A549 (cell line): ENCODE data around the gene MCM7. TPM values are rescaled to one million over a fixed set of nuclear protein-coding genes. Genes with fewer than 3 reads are reported as not detected.
A peak's percentile ranks its signal among the peaks of the same experiment; 100 is the strongest.

Experiments used
- ATAC-seq, 2 experiments: fragments of 200-7000 bp in 1 of 2; fragments of >200 bp in 1 of 2; cut with Nextera tagmentation in 1 of 2; cut with Tn5 transposase in 1 of 2; 3 replicates each; pipeline versions ENCODE4 v1.8.0 to v1.9.1; 2018 to 2020; ENCODE audit warnings: mild to moderate bottlenecking in 1 of 2, moderate library complexity in 1 of 2
- CTCF ChIA-PET: fragments of 300-600 bp; sonication (Branson Sonifier 250); formaldehyde crosslinking; extraction: SDS; loops from one replicate; lab custom pipeline; 2021; ENCODE audit warnings: antibody characterized with exemption, inconsistent platforms; lab: Yijun Ruan, JAX
- POLR2A ChIA-PET: fragments of 350-600 bp; formaldehyde crosslinking; extraction: SDS; loops from one replicate; lab custom pipeline; 2021; ENCODE audit warnings: antibody characterized with exemption, inconsistent platforms; lab: Yijun Ruan, JAX
- DNase-seq, 2 experiments: peaks; one replicate each; pipeline versions ENCODE4 v3.0.0 to v3.0.0-alpha.2; 2011 to 2016; ENCODE audit warnings: low read depth in 1 of 2, low spot score in 1 of 2
- FAIRE-seq: peaks from 2 replicates; lab custom pipeline; 2011; peaks lifted over from hg19 to GRCh38; lab: Jason Lieb, UNC
- H3K27ac ChIP-seq, 2 experiments: fragments of >200 bp; sonication (Bioruptor Twin); formaldehyde crosslinking; 3 replicates each; pipeline ENCODE4 v1.5.1; 2016 to 2017
- H3K4me1 ChIP-seq: fragments of >200 bp; sonication (Bioruptor Twin); formaldehyde crosslinking; 3 replicates; pipeline ENCODE4 v1.6.1; 2016
- H3K4me2 ChIP-seq: fragments of >200 bp; sonication (Bioruptor Twin); formaldehyde crosslinking; 3 replicates; pipeline ENCODE4 v1.6.1; 2016
- H3K4me3 ChIP-seq: fragments of >200 bp; sonication (Bioruptor Twin); formaldehyde crosslinking; 3 replicates; pipeline ENCODE4 v1.5.1; 2016
- H3K9me3 ChIP-seq: fragments of >200 bp; sonication (Bioruptor Twin); formaldehyde crosslinking; 3 replicates; pipeline ENCODE4 v1.6.1; 2016
- FOSB ChIP-seq: fragments of 250-450 bp; sonication (Bioruptor Pico); IDR thresholded peaks from 2 replicates; pipeline ENCODE4 v1.5.0; 2020; ENCODE audit warnings: mild to moderate bottlenecking, moderate library complexity
- FOXS1 ChIP-seq: fragments of 250-450 bp; sonication (Bioruptor Pico); IDR thresholded peaks from 2 replicates; pipeline ENCODE4 v1.5.0; 2020; ENCODE audit warnings: mild to moderate bottlenecking, moderate library complexity
- GATA3 ChIP-seq: IDR thresholded peaks from 2 replicates; pipeline ENCODE4 v1.6.1; 2012; ENCODE audit warnings: borderline replicate concordance
- JUN ChIP-seq, 2 experiments: fragments of >200 bp; sonication (Bioruptor Twin); formaldehyde crosslinking; IDR thresholded peaks; 2 replicates in 1 of 2; 3 replicates in 1 of 2; pipeline ENCODE4 v1.6.1; 2016 to 2017
- NPAS2 ChIP-seq: fragments of 250-450 bp; sonication (Bioruptor Pico); IDR thresholded peaks from 2 replicates; pipeline ENCODE4 v1.8.0; 2022; ENCODE audit warnings: mild to moderate bottlenecking, moderate library complexity, borderline replicate concordance
- RAD21 ChIP-seq, 2 experiments: fragments of >200 bp in 1 of 2; sonication (Bioruptor Twin) in 1 of 2; formaldehyde crosslinking in 1 of 2; IDR thresholded peaks in 1 of 2; conservative IDR thresholded peaks in 1 of 2; 2 replicates in 1 of 2; 3 replicates in 1 of 2; pipeline ENCODE4 v1.6.1; 2012 to 2018; ENCODE audit warnings: inconsistent platforms in 1 of 2
- RARB ChIP-seq: fragments of 250-450 bp; sonication (Bioruptor Pico); IDR thresholded peaks from 2 replicates; pipeline ENCODE4 v1.8.0; 2021; ENCODE audit warnings: mild to moderate bottlenecking, moderate library complexity
- RCOR1 ChIP-seq: fragments of 150-350 bp; IDR thresholded peaks from 2 replicates; pipeline ENCODE4 v1.6.1; 2014; ENCODE audit warnings: antibody characterized with exemption, low read length, low read depth
- SMC3 ChIP-seq: fragments of >200 bp; sonication (Bioruptor Twin); formaldehyde crosslinking; IDR thresholded peaks from 3 replicates; pipeline ENCODE4 v1.6.1; 2018; ENCODE audit warnings: inconsistent platforms
- WGBS: methylation state at CpG from one replicate; pipeline ENCODE4 v1.1.6; 2017; ENCODE audit errors: missing lambda C conversion rate; 5-methylcytosine and 5-hydroxymethylcytosine counted together
- polyA plus RNA-seq, 4 experiments: library from polyadenylated mRNA; depleted of rRNA in 3 of 4; stranded (reverse); fragments of >200 nt; fragmentation: RNase III in 1 of 4; extraction: RNeasy Plus Mini Kit Qiagen cat#74134 plus additional on column Dnase treatment in 1 of 4; gene quantifications; 2 replicates in 3 of 4; 3 replicates in 1 of 4; pipeline ENCODE4 v1.2.3, GENCODE V29; 2011 to 2017
- small RNA-seq, 6 experiments: library from RNA; depleted of rRNA; stranded (forward); fragments of <200 nt; gene quantifications; one replicate each; pipeline ENCODE3, GENCODE V24; 2012

The MCM7 gene
- polyA plus RNA-seq, 2 of the 4 experiments (the other 2 are of a cell fraction): 145 to 287 TPM

DNA sequence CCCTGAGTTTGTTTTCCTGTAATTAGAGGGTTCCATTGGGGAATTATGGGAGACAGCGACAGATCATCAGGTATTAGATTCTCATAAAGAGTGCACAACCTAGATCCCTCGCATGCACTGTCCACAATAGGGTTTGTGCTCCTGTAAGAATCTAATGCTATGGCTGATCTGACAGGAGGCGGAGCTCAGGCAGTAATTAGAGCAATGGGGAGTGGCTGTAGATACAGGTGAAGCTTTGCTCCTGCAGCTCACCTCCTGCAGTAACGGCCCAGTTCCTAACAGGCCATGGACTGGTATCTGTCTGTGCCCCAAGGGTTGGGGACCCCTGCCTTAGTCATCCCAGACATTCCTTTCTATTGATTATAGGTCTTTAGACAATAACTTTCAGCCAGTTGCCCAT lies 52.5 kb downstream of the MCM7 start:
- DNase-seq (no peak), FAIRE-seq (no peak), ATAC-seq (no peak)
- ChIA-PET POLR2A (interaction anchor here (1.0 to 1.9 kb wide), 3 partner anchors 18 to 34 kb away, joined by 3 to 9 read pairs (median 3); partner anchors contain the start of gene ZKSCAN1), CTCF (interaction anchor here (0.6 to 1.8 kb wide), 2 partner anchors 19 to 69 kb away, joined by 3 to 6 read pairs; no protein-coding TSS in a partner anchor)
- Histone ChIP-seq H3K4me1 (peaks cover 7% of the 10 kb centered on the region; the same call in 2 of the 3 replicates), H3K9me3 (no peaks in the 10 kb centered on the region), H3K4me2 (peak overlapping the region; percentile 77; the same call in 1 of the 3 replicates), H3K4me3 (no peak overlapping the region), H3K27ac (no peak overlapping the region)
- TF ChIP-seq JUN (IDR thresholded peaks at IDR 0.05): no peak
- no peak for TF ChIP-seq FOXS1 (CRISPR knock-in tag)
- TF ChIP-seq RARB (CRISPR knock-in tag): no peak
- TF ChIP-seq GATA3: no peak
- TF ChIP-seq SMC3: no peak
- no peak for TF ChIP-seq NPAS2
- 82% methylated on average over 4 of the region's 4 CpGs for WGBS

DNA sequence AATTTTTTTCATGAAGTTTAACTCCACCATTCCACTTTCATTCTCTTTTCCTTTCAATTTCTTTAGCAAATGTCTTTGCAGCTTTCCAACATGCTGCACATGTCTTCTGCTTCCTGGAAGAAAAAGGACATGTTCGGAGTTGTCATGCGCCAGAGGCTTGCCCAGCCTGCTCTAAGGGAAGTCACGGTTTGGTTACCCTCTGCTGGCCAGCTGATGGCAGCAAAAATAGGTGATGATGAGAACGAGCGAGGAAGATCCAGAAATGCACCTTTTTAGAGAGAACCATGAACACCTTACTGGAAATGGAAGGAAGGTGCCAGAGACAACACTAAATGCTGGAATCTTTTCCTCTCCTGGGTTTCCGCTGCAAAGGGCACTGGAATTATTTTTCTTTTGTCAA lies 56.5 kb downstream of the MCM7 start:
- Histone ChIP-seq H3K4me2 (no peak overlapping the region), H3K4me1 (peaks cover 3% of the 10 kb centered on the region; the same call in 1 of the 3 replicates), H3K9me3 (no peaks in the 10 kb centered on the region), H3K27ac (no peak overlapping the region), H3K4me3 (no peak overlapping the region)
- CTCF ChIA-PET: interaction anchor here (1.0 to 1.9 kb wide), 5 partner anchors 13 to 86 kb away, joined by 3 to 6 read pairs (median 4); no protein-coding TSS in a partner anchor
- WGBS: 71% methylated on average over 6 of the region's 6 CpGs
- TF ChIP-seq SMC3 (no peak), RCOR1 (no peak), FOSB (CRISPR knock-in tag) (no peak), RAD21 (conservative IDR thresholded peaks at IDR 0.05 in 1 of 2, IDR thresholded peaks at IDR 0.05 in 1 of 2) (0 out of 5 replicates have a peak, but pooled peaks of 1 of the 2 experiments have one; percentile 11)
- POLR2A ChIA-PET: interaction anchor here (0.6 kb wide), 1 partner anchor 29 kb away, joined by 3 read pairs; no protein-coding TSS in a partner anchor
- FAIRE-seq (no peak), ATAC-seq (0 out of 6 replicates have a peak, but pooled peaks of 1 of the 2 experiments have one; percentile 12), DNase-seq (peak in 1 of 2 experiments; percentile 32)

Small RNA genes lying within 50 kb of the gene (small RNA-seq; reads per million reads assigned to genes)
- gene MIR106B (337 to 86,167 (median 23,897) reads per million in 6 experiments), gene MIR25 (102 to 12,205 (median 6,822) reads per million in 6 experiments), gene MIR93 (1,888 to 110,326 (median 81,840) reads per million in 6 experiments)

Other genes with a start within 250 kb of the MCM7 start
- 0.09 and 0.15 TPM in 2 replicates for gene OR2AE1, start 224.4 kb downstream of the MCM7 start, polyA plus RNA-seq (2011; rRNA removed)
- gene OR2AE1, start 224.4 kb downstream of the MCM7 start, polyA plus RNA-seq (2017; fragmentation: RNase III; extraction: RNeasy Plus Mini Kit Qiagen cat#74134 plus additional on column Dnase treatment): not detected in 3 replicates
- gene TRIM4, start 181.9 kb downstream of the MCM7 start, polyA plus RNA-seq (2011; rRNA removed): 33.8 and 34.3 TPM in 2 replicates
- 25.6 to 26.5 TPM (median 25.9 TPM) in 3 replicates for gene TRIM4, start 181.9 kb downstream of the MCM7 start, polyA plus RNA-seq (2017; fragmentation: RNase III; extraction: RNeasy Plus Mini Kit Qiagen cat#74134 plus additional on column Dnase treatment)
- 0.30 and 0.36 TPM in 2 replicates for gene GJC3, start 171.8 kb downstream of the MCM7 start, polyA plus RNA-seq (2011; rRNA removed)
- gene GJC3, start 171.8 kb downstream of the MCM7 start, polyA plus RNA-seq (2017; fragmentation: RNase III; extraction: RNeasy Plus Mini Kit Qiagen cat#74134 plus additional on column Dnase treatment): 0.10 to 0.20 TPM in 2 of 3 replicates, not detected in the other
- 0.13 and 0.48 TPM in 2 replicates for gene AZGP1, start 125.4 kb downstream of the MCM7 start, polyA plus RNA-seq (2011; rRNA removed)
- gene AZGP1, start 125.4 kb downstream of the MCM7 start, polyA plus RNA-seq (2017; fragmentation: RNase III; extraction: RNeasy Plus Mini Kit Qiagen cat#74134 plus additional on column Dnase treatment): 0.07 TPM in 1 of 3 replicates, not detected in the others
- gene ZKSCAN1, start 85.8 kb downstream of the MCM7 start, polyA plus RNA-seq (2011; rRNA removed): 23.9 and 25.7 TPM in 2 replicates
- 11.4 to 11.9 TPM (median 11.4 TPM) in 3 replicates for gene ZKSCAN1, start 85.8 kb downstream of the MCM7 start, polyA plus RNA-seq (2017; fragmentation: RNase III; extraction: RNeasy Plus Mini Kit Qiagen cat#74134 plus additional on column Dnase treatment)
- 17.9 and 18.3 TPM in 2 replicates for gene ZSCAN21, start 51.6 kb downstream of the MCM7 start, polyA plus RNA-seq (2011; rRNA removed)
- gene ZSCAN21, start 51.6 kb downstream of the MCM7 start, polyA plus RNA-seq (2017; fragmentation: RNase III; extraction: RNeasy Plus Mini Kit Qiagen cat#74134 plus additional on column Dnase treatment): 8.3 to 9.2 TPM (median 9.1 TPM) in 3 replicates
- gene ZNF3, start 19.7 kb downstream of the MCM7 start, polyA plus RNA-seq (2011; rRNA removed): 29.0 and 30.2 TPM in 2 replicates
- 19.9 to 23.7 TPM (median 22.5 TPM) in 3 replicates for gene ZNF3, start 19.7 kb downstream of the MCM7 start, polyA plus RNA-seq (2017; fragmentation: RNase III; extraction: RNeasy Plus Mini Kit Qiagen cat#74134 plus additional on column Dnase treatment)
- 190 and 192 TPM in 2 replicates for gene COPS6, start 12.4 kb downstream of the MCM7 start, polyA plus RNA-seq (2011; rRNA removed)
- 205 to 295 TPM (median 219 TPM) in 3 replicates for gene COPS6, start 12.4 kb downstream of the MCM7 start, polyA plus RNA-seq (2017; fragmentation: RNase III; extraction: RNeasy Plus Mini Kit Qiagen cat#74134 plus additional on column Dnase treatment)
- 13.7 and 16.6 TPM in 2 replicates for gene AP4M1, start 246 bp upstream of the MCM7 start, polyA plus RNA-seq (2011; rRNA removed)
- gene AP4M1, start 246 bp upstream of the MCM7 start, polyA plus RNA-seq (2017; fragmentation: RNase III; extraction: RNeasy Plus Mini Kit Qiagen cat#74134 plus additional on column Dnase treatment): 16.5 to 18.3 TPM (median 18.1 TPM) in 3 replicates
- gene TAF6, start 18.0 kb upstream of the MCM7 start, polyA plus RNA-seq (2011; rRNA removed): 36.2 and 45.1 TPM in 2 replicates
- gene TAF6, start 18.0 kb upstream of the MCM7 start, polyA plus RNA-seq (2017; fragmentation: RNase III; extraction: RNeasy Plus Mini Kit Qiagen cat#74134 plus additional on column Dnase treatment): 57.0 to 62.5 TPM (median 57.1 TPM) in 3 replicates
- 11.3 and 11.7 TPM in 2 replicates for gene CNPY4, start 18.2 kb upstream of the MCM7 start, polyA plus RNA-seq (2011; rRNA removed)
- gene CNPY4, start 18.2 kb upstream of the MCM7 start, polyA plus RNA-seq (2017; fragmentation: RNase III; extraction: RNeasy Plus Mini Kit Qiagen cat#74134 plus additional on column Dnase treatment): 16.8 to 26.2 TPM (median 22.8 TPM) in 3 replicates
- 0.45 and 0.63 TPM in 2 replicates for gene MBLAC1, start 25.6 kb upstream of the MCM7 start, polyA plus RNA-seq (2011; rRNA removed)
- gene MBLAC1, start 25.6 kb upstream of the MCM7 start, polyA plus RNA-seq (2017; fragmentation: RNase III; extraction: RNeasy Plus Mini Kit Qiagen cat#74134 plus additional on column Dnase treatment): 2.5 to 3.3 TPM (median 2.6 TPM) in 3 replicates
- 123 and 152 TPM in 2 replicates for gene LAMTOR4, start 47.5 kb upstream of the MCM7 start, polyA plus RNA-seq (2011; rRNA removed)
- gene LAMTOR4, start 47.5 kb upstream of the MCM7 start, polyA plus RNA-seq (2017; fragmentation: RNase III; extraction: RNeasy Plus Mini Kit Qiagen cat#74134 plus additional on column Dnase treatment): 168 to 180 TPM (median 177 TPM) in 3 replicates
- 3.4 and 5.7 TPM in 2 replicates for gene TRAPPC14, start 57.3 kb upstream of the MCM7 start, polyA plus RNA-seq (2011; rRNA removed)
- gene TRAPPC14, start 57.3 kb upstream of the MCM7 start, polyA plus RNA-seq (2017; fragmentation: RNase III; extraction: RNeasy Plus Mini Kit Qiagen cat#74134 plus additional on column Dnase treatment): 12.0 to 15.6 TPM (median 14.1 TPM) in 3 replicates
- gene GAL3ST4, start 67.2 kb upstream of the MCM7 start, polyA plus RNA-seq (2011; rRNA removed): 0.27 and 0.56 TPM in 2 replicates
- gene GAL3ST4, start 67.2 kb upstream of the MCM7 start, polyA plus RNA-seq (2017; fragmentation: RNase III; extraction: RNeasy Plus Mini Kit Qiagen cat#74134 plus additional on column Dnase treatment): 0.08 to 0.16 TPM (median 0.10 TPM) in 3 replicates
- 1.1 and 1.8 TPM in 2 replicates for gene GPC2, start 76.0 kb upstream of the MCM7 start, polyA plus RNA-seq (2011; rRNA removed)
- gene GPC2, start 76.0 kb upstream of the MCM7 start, polyA plus RNA-seq (2017; fragmentation: RNase III; extraction: RNeasy Plus Mini Kit Qiagen cat#74134 plus additional on column Dnase treatment): 1.9 to 3.0 TPM (median 2.9 TPM) in 3 replicates
- 0.25 and 0.36 TPM in 2 replicates for gene STAG3, start 76.5 kb upstream of the MCM7 start, polyA plus RNA-seq (2011; rRNA removed)
- gene STAG3, start 76.5 kb upstream of the MCM7 start, polyA plus RNA-seq (2017; fragmentation: RNase III; extraction: RNeasy Plus Mini Kit Qiagen cat#74134 plus additional on column Dnase treatment): 0.50 to 0.66 TPM (median 0.55 TPM) in 3 replicates
- not detected in 2 replicates for gene PVRIG, start 118.6 kb upstream of the MCM7 start, polyA plus RNA-seq (2011; rRNA removed)
- gene PVRIG, start 118.6 kb upstream of the MCM7 start, polyA plus RNA-seq (2017; fragmentation: RNase III; extraction: RNeasy Plus Mini Kit Qiagen cat#74134 plus additional on column Dnase treatment): not detected in 3 replicates
- gene SPDYE3, start 206.3 kb upstream of the MCM7 start, polyA plus RNA-seq (2011; rRNA removed): 0.04 TPM in 1 of 2 replicates, not detected in the other
- gene SPDYE3, start 206.3 kb upstream of the MCM7 start, polyA plus RNA-seq (2017; fragmentation: RNase III; extraction: RNeasy Plus Mini Kit Qiagen cat#74134 plus additional on column Dnase treatment): 0.04 TPM in 1 of 3 replicates, not detected in the others